ENCODE data around the gene CCT5.
"Not testable (repeated sequence)": the region's sequence is repeated elsewhere in the genome, so short reads cannot be mapped to it uniquely, and the experiment has no call there.

The CCT5 gene

DNA sequence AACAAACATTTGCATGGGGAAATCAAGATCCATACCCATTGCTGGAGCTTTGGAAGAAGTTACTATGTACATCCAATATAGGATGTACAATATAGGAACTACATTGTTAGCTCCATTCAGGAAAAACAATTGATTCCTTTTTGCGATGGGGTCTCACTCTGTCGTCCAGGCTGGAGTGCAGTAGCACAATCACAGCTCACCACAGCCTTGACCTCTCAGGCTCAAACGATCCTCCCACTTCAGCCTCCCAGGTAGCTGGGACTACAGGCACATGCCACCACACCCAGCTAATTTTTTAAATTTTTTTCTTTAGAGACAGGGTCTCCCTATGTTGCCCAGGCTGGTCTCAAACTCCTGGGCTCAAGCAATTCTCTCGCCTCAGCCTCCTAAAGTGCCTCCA is 2.9 kb upstream of the CCT5 start:
- DNase-seq: not testable (repeated sequence)

DNA sequence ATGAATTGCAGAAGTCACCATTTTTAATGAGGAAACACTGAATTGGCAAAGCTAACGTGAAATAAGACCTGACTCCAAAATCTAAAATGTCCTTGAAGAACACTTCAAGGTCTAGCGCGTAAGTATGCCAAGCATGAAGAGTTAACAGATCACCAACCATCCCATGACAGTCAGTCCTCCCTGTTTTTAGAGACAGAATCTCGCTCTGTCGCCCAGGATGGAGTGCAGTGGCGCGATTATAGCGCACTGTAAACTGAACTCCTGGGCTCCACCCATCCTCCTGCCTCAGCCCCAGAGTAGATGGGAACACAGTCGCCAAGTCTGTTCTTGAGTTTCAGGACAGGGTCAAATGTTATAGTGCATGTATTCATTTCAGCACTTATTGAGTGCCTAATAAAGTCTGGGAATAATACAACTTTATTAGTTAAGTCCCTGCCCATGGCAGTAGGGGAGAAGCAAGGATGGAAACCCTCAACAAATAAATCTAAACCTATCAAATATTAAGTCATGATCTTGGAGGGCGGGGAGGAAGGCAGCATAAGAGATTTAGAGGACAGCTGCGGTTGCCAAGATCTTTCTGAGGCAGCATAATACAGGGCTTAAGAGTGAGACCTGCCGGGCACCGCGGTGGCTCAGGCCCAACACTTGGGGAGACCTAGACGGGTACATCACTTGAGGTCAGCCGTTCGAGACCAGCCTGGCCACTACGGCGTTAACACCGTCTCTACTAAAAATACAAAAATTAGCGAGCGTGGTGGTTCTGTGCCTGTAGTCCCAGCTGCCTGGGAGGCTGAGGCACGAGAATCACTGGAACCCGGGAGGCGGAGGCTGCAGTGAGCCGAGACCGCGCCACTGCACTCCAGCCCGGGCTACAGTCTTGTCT is 1.5 kb upstream of the CCT5 start:
- DNase-seq: no peak

DNA sequence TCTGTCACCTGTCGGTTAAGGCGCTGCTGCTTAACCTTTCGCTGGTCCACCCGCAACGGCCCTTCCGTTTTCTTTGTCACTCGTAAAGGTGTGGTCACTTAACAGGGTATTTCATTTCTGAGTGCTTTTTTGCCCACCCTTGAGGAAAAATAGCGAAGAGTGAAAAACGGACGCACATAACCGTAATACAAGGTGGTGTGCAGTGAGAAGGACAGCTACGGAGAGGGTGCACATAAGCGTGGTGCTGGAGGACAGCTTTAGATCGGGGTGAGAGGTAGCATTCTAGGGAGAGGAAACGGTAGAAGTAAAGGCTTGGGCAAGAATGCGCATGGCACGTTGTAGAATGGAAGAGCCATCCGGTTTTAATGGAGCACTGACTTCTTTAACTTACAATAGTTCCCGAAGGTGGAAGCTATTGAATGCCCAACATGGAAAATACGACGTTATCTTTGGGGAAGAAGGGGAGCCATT is 761 bp downstream of the CCT5 start:
- DNase-seq: no peak

DNA sequence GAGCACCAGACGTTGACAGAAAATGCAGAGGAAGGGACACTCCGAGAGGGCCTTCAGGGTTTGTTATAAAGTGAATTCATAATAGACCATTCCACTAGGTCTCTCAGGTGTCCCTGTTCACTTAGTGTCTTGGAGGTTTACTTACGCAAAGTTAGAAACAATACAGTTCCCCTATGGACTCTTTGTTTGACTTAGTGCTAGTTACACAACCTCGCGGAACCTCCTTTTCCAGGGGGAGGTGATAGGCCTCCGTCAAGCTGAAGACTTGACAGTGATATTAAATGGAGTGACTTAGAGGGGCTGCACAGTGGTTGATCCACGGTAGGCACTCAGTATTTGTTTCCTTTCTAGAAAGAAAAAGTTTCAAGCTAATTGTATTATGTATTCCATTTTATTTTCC is 1.3 kb downstream of the CCT5 start:
- no peak for DNase-seq

DNA sequence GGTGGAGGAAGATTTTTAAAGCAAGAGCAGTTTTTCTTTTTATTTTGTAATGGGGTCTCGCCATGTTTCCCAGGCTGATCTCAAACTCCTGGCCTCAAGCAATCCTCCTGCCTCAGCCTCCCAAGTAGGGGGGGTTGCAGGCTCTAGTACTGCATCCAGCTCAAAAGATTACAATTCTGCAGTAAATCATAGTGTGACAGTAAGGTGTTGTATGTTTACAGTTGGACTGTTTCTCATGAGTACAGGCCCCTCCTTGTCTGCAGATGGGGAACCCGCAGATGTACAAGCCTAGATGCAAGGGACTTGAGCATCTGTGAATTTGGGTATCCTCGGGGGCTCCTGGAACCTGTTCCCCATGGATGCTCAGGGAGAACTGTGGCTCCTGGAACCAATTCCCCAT is 3.3 kb downstream of the CCT5 start:
- no peak for DNase-seq

DNA sequence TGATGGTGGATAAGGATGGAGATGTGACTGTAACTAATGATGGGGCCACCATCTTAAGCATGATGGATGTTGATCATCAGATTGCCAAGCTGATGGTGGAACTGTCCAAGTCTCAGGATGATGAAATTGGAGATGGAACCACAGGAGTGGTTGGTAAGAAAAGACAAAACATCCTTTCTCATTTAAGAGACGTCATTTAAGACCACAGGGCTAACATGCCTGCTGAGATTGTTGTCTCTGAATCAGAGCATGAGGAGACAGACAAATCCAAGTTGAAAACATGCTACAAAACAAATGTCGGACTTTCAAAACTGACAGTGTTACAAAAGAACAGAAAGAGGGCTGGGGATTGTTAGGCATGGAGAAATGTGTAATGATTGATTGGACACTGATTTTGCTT is 4.6 kb downstream of the CCT5 start:
- no peak for DNase-seq

DNA sequence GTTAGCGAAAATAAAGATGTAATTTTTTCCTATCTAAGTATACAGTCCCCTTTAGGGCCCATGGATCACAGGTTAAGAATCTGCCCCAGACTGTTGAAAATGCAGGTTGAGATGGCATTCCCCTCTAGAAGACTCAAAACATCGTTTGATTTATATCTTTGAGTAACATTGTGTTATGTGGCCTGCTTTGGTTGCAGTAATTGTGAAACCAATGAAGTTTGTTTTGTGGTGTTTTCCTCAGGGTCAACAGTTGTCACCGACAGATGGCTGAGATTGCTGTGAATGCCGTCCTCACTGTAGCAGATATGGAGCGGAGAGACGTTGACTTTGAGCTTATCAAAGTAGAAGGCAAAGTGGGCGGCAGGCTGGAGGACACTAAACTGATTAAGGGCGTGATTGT is 7.8 kb downstream of the CCT5 start:
- no peak for DNase-seq

DNA sequence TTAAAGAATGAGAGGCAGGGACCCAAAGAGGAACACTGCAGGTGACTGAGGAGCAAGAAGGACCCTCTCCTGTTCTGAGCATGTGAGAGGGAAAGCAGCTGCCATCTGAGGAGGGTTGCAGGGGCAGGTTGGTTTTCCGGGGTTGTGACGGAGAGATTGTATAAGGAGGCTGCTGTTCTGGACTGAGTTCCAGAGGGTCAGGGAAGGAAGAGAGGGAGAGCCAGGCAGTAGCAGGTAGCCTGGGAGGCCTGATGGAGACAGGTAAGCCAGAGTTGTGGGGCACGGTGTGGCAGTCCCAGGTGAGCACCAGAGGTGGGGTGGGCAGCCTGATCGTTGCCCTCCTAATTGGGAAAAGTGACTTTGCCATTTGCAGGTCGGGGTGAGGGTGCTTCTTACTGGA is 9.8 kb downstream of the CCT5 start:
- DNase-seq: no peak

DNA sequence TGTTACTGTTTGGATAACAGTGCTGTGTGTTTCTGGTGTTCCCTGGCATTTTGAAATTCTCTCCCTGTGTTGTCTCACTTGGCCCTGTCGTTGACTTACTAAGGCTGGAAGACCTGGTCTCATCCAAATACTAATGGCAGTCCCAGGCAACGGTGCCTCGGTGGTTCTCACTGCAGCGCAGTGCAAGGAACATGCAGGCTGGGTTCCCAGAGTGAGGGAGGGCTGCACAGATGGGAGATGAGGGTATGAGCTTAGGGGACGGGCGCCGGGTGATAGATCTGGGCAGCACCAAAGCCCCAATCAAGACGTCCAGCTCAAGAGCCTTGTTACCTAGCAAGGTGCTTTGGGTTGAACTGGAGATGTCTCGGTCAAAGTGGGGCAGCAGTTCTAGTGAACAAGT is 11.0 kb downstream of the CCT5 start:
- no peak for DNase-seq

DNA sequence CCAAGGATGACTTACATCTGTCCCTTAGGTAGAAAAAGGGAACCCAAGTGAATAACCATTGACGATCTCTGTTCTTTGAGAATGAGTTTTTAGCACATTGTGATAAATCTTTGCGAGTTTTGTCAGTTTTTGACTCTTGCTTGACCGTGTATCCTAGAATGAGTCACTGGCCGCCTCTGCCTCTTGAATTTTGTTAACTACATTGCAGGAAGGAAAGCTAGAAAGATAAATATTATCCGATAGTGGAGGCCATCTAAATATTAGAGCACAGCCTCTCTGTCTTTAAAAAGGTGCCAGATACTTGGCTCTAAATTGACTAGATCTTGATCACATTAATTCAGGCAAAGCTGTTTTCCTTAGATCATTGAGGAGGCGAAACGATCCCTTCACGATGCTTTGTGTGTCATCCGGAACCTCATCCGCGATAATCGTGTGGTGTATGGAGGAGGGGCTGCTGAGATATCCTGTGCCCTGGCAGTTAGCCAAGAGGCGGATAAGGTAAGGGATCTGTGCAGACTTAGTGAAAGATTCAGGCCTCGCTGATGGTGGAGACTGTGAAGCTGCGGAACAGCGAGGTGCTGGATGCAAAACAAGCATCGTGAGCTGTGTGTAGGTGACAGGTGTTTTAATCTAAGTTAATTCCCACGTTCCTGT is 12.2 kb downstream of the CCT5 start:
- no peak for DNase-seq

DNA sequence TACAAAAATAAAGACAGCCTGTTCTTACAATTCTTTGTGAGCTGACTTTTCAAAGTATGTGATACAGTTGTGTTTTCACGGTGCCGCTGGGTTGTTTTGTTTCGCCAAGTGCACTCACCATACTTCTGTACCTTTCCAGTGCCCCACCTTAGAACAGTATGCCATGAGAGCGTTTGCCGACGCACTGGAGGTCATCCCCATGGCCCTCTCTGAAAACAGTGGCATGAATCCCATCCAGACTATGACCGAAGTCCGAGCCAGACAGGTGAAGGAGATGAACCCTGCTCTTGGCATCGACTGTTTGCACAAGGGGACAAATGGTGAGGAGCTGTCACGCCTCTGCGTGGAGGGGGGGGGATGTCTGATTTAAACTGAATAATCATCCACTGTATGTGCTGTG is 12.9 kb downstream of the CCT5 start:
- no peak for DNase-seq

DNA sequence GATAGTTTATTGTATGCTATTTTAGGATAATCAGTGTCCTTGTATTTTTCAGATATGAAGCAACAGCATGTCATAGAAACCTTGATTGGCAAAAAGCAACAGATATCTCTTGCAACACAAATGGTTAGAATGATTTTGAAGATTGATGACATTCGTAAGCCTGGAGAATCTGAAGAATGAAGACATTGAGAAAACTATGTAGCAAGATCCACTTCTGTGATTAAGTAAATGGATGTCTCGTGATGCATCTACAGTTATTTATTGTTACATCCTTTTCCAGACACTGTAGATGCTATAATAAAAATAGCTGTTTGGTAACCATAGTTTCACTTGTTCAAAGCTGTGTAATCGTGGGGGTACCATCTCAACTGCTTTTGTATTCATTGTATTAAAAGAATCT is 14.5 kb downstream of the CCT5 start:
- DNase-seq: no peak

DNA sequence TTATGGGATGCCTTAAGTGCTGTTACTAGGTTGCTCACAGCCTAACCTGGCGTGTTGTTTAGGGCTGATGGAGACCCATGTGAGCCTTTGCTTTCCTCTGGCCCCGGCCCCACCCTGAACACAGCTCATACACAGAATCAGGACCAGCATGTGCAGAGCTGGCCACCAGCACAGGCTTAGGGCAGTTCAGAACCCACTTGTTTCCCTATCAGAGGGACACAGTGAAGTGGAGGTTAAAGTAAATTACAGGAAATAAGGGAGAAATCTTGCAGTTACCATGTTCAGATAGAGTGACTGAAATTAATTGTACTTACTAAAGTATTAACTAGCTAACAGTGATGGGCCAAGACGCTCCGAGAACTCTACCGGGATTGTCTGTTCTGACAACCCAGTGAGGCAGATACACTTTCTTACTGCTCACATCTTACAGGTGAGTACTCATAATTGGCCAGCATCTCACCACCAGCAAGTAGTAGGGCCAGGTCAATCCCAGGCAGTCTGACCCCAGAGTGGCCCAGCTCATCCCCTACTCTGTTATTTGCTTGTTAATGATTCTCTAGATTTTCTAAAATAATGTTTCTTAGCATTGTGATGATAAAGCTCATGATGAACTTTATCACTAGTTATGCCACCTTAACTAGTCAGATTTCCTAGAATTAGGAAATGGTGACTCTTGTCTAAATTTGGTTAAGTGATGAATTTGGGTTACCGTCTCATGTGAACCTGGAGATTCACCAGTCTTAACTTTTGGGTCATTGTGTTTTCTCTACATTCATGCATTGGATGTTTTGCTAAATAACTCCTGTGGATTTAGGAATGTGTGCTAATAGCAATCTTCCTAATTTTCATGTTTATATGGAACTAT is 15.4 kb downstream of the CCT5 start:
- no peak for DNase-seq

DNA sequence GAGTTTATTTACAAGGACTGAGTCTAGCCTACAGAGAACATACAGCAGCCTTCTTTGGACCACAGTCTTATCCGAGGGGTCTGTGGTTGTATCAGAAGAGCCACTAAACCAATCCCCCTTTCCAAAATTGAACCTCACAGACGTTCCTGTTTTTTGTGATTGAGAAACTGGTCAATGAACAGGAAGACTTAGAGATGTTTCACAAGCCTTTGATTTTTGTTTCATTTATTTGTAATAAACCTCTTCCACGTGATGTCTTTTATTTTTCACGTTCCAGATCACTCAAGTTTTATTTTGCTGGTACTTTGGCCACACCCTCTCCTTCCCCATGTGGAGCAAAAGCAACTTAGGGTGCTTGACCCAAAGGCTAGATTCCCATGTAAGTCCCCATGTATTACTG is 16.1 kb downstream of the CCT5 start:
- no peak for DNase-seq

DNA sequence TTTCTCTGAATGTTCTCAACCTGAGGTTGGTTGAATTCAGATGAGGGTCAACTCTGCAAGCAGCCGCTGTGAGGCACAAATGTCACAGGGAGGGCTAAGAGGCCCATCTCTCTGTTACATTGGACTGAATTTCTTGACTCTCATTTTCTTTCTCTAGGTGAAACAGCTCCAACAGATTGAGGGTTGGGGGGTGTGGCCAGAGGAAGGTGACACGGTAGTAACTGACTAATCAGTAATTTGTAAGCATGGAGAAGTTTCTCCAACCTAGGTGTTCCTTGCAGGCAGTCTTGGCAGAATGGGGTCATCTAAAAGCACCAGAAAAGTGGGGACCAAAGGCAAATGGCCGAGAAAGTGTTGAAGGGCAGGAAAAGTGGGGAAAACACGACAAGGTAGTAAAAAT is 16.8 kb downstream of the CCT5 start:
- no peak for DNase-seq

DNA sequence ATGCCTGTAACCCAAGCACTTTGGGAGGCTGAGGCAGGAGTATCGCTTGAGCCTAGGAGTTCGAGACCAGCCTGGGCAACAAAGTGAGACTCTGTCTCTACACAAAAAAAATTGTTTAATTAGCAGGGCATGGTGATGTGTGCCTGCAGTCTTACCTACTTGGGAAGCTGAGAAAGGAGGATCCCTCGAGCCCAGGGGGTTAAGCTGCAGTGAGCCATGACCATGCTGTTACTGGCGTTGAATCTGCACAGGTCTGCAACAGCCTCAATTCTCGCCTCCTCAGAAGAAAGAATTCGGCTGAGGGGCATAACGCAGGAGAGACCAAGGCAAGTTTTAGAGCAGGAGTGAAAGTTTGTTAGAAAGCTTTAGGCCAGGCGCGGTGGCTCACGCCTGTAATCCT is 18.0 kb downstream of the CCT5 start:
- DNase-seq: no peak

DNA sequence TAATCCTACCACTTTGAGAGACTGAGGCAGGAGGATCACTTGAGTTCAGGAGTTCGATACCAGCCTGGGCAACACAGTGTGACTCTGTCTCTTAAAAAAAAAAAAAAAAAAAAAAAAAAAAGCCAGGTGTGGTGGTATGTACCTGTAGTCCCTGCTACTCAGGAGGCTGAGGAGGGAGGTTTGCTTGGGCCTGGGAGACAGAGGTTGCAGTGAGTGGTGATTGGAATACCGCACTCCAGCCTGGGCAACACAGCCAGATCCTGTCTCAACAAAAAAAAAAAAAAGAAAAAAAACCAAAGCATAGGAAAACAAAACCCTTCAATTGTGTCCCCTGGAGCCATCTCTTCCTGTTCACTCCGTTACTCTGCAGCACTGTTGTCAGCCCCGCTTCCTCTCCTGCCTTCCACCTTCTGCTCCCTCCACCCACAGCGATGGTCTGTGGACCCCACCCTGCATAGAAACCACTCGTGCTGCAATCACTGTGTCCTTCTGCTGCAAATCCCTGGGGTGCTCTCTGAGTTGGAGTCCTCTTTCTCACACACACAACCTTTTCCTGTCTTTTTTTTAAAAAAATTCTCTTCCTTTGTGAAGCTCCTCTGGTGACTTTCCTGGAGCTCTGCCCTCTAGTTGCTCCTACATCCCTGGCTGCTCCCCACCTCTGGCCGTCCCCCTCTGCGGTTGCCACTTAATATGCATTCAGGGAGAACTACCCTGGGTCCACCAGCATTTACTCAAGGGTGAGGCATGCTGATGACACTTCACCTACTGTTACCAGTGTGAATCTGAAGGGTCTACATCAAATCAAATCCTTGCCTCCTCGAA is 22.2 kb downstream of the CCT5 start:
- DNase-seq: no peak

DNA sequence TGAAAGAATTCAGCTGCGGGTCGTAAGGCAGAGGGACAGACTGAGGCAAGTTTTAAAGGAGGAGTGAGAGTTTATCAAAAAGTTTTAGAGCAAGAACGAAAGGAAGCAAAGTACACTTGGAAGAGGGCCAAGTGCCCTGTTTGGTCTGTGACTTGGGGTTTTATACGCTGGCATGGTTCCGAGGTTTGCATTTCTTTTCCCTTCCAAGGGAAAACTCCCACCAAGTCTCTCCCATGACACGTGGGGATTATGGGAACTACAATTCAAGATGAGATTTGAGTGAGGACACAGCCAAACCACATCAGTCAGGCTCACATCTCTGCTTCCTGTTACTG is 22.8 kb downstream of the CCT5 start:
- not testable (repeated sequence) for DNase-seq

DNA sequence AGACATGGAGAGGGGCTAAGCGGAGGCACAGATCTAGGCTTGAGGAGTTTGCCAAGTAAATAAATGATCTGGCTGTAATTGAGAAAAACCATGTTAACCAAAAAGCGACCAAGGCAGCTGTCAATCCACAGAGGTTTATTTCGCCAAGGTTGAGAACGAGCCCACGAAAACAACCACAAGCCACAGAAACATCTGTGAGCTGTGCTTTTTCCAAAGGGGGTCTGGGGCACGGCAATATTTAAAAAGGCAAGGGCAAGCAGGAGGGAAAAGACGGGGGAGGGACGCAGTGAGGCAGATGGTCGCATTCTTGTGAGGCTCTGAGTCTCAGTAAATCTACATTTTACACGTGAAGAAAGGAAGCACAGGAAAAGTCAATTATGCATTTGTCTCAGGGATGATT is 25.4 kb downstream of the CCT5 start:
- no peak for DNase-seq

DNA sequence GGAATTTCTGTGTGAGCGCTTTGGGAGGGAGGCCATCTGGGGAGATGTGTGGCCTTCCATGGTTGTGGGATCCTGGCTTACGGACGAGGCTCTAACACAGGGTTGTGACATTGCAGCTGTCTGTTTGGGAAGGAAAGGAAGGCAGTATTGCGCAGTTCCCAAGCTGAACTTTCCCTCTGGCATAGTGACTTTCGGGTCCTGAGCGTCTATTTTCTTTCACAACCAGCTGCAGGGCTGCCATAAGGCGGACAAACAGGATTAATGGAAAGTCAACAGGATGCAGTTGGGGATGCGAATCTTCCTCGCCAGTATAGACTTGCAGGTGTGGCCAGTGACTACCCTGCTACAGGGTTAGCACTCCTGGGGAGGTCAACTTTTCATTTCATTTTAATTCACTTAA is 25.9 kb downstream of the CCT5 start:
- DNase-seq: no peak

DNA sequence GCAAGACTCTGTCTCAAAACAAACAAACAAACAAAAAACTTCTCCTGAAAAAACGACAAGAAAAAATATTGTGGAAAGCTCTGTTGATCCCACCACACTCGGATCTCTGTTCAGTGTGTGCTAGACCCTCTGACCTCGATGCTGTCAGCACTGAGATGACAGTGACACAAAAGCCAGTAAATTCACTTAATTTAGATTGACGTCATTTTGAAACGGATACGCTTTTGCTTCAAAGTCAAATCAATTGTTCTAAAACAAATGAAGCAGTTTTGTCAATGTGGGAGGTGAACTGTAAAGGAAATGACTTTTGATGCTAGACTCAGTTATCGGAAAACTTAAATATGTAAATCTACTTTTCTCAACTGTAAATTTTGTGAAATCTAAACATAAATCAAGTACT is 26.6 kb downstream of the CCT5 start:
- DNase-seq: no peak

DNA sequence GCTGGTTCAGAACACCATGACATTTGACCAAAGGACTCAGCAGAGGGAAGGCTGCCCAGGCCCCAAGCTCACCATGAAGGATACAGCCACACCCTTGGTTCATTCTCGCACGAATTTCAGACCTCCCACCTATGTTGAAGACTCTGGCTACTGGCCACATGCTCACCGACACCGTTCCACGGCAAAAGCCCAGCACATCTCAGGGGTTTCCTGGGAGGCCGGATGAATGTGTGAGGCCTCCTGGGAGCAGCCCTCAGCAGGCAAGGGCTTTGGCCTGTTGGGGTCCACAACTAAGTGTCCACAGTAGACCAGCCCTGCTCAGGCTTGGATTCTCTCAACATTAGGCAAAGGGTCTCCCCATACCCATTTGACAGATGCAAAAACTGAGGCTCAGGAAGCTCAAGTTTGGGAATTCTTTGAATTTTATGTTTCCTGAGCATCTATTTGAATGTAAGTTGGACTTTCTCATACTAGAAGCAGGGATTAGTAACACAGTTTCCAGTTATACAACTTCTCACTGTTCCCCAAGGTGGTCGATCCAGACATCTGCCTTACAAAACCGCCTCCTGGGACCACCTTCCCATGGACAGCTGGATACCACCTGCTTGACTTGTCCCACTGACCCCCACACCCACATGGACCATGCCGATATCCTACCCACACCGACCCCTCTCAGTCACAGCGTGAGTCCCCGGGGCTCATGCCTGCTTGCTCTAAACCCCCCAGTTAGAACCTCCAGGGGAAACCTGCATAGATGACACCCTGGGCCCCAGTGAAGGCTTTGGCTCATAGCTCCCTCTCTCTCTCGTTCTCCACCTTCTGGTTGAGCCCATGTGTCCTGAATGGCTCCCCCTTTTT is 27.9 kb downstream of the CCT5 start:
- no peak for DNase-seq
